ENCODE results near the gene ADAMTSL4.

DNA sequence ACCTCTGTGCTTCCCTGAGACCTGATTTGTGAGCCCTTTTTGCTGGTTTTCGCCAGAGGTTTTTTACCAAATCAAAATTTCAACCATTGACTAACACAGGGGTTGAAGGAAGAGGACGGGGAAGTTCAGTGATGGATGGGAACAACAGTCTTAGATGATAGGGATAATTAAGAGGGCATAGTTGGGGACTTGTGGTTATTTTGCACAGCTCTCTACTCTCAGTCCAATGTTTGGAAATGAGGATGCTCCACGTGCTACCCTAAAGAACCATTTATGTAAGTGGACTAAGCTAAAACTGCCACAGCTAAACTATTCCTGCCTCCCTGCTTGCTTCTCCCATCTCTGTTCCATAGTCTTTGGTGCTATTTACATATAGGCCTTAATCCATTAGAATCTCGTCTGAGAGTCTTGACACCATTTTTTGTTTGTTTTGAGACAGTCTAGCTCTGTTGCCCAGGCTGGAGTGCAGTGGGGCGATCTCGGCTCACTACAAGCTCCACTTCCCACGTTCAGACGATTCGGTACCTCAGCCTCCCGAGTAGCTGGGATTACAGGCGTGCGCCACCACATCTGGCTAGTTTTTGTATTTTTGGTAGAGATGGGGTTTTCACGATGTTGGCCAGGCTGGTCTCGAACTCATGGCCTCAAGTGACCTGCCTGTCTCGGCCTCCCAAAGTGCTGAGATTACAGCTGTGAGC, 30.9 kb downstream of the ADAMTSL4 start:
- TF ChIP-seq ISL1 (CRISPR knock-in tag; IDR thresholded peaks at IDR 0.05) (no peak), ZFP3 (CRISPR knock-in tag; IDR thresholded peaks at IDR 0.05) (no peak), ZFP30 (CRISPR knock-in tag; IDR thresholded peaks at IDR 0.05) (no peak), TOX (CRISPR knock-in tag; IDR thresholded peaks at IDR 0.05; ENCODE audit: borderline replicate concordance) (0 out of 2 replicates have a peak, but pooled peaks have one; percentile 14), PPARA (CRISPR knock-in tag; IDR thresholded peaks at IDR 0.05; ENCODE audit: borderline replicate concordance) (no peak), BACH2 (CRISPR knock-in tag; IDR thresholded peaks at IDR 0.05; ENCODE audit: borderline replicate concordance) (no peak), ESRRG (CRISPR knock-in tag; IDR thresholded peaks at IDR 0.05) (no peak), TCF4 (CRISPR knock-in tag; IDR thresholded peaks at IDR 0.05; ENCODE audit: borderline replicate concordance) (no peak), ZNF70 (CRISPR knock-in tag; IDR thresholded peaks at IDR 0.05) (no peak)
- TF ChIP-seq, protein P1, sequence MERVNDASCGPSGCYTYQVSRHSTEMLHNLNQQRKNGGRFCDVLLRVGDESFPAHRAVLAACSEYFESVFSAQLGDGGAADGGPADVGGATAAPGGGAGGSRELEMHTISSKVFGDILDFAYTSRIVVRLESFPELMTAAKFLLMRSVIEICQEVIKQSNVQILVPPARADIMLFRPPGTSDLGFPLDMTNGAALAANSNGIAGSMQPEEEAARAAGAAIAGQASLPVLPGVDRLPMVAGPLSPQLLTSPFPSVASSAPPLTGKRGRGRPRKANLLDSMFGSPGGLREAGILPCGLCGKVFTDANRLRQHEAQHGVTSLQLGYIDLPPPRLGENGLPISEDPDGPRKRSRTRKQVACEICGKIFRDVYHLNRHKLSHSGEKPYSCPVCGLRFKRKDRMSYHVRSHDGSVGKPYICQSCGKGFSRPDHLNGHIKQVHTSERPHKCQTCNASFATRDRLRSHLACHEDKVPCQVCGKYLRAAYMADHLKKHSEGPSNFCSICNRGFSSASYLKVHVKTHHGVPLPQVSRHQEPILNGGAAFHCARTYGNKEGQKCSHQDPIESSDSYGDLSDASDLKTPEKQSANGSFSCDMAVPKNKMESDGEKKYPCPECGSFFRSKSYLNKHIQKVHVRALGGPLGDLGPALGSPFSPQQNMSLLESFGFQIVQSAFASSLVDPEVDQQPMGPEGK (CRISPR knock-in tag; IDR thresholded peaks at IDR 0.05; ENCODE audit: borderline replicate concordance): no peak
- TF ChIP-seq, protein P2, sequence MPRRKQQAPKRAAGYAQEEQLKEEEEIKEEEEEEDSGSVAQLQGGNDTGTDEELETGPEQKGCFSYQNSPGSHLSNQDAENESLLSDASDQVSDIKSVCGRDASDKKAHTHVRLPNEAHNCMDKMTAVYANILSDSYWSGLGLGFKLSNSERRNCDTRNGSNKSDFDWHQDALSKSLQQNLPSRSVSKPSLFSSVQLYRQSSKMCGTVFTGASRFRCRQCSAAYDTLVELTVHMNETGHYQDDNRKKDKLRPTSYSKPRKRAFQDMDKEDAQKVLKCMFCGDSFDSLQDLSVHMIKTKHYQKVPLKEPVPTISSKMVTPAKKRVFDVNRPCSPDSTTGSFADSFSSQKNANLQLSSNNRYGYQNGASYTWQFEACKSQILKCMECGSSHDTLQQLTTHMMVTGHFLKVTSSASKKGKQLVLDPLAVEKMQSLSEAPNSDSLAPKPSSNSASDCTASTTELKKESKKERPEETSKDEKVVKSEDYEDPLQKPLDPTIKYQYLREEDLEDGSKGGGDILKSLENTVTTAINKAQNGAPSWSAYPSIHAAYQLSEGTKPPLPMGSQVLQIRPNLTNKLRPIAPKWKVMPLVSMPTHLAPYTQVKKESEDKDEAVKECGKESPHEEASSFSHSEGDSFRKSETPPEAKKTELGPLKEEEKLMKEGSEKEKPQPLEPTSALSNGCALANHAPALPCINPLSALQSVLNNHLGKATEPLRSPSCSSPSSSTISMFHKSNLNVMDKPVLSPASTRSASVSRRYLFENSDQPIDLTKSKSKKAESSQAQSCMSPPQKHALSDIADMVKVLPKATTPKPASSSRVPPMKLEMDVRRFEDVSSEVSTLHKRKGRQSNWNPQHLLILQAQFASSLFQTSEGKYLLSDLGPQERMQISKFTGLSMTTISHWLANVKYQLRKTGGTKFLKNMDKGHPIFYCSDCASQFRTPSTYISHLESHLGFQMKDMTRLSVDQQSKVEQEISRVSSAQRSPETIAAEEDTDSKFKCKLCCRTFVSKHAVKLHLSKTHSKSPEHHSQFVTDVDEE (CRISPR knock-in tag; IDR thresholded peaks at IDR 0.05): no peak
- TF ChIP-seq, protein P3, sequence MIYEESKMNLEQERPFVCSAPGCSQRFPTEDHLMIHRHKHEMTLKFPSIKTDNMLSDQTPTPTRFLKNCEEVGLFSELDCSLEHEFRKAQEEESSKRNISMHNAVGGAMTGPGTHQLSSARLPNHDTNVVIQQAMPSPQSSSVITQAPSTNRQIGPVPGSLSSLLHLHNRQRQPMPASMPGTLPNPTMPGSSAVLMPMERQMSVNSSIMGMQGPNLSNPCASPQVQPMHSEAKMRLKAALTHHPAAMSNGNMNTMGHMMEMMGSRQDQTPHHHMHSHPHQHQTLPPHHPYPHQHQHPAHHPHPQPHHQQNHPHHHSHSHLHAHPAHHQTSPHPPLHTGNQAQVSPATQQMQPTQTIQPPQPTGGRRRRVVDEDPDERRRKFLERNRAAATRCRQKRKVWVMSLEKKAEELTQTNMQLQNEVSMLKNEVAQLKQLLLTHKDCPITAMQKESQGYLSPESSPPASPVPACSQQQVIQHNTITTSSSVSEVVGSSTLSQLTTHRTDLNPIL (CRISPR knock-in tag; IDR thresholded peaks at IDR 0.05; ENCODE audit: low read depth): no peak
- TF ChIP-seq, protein P4, sequence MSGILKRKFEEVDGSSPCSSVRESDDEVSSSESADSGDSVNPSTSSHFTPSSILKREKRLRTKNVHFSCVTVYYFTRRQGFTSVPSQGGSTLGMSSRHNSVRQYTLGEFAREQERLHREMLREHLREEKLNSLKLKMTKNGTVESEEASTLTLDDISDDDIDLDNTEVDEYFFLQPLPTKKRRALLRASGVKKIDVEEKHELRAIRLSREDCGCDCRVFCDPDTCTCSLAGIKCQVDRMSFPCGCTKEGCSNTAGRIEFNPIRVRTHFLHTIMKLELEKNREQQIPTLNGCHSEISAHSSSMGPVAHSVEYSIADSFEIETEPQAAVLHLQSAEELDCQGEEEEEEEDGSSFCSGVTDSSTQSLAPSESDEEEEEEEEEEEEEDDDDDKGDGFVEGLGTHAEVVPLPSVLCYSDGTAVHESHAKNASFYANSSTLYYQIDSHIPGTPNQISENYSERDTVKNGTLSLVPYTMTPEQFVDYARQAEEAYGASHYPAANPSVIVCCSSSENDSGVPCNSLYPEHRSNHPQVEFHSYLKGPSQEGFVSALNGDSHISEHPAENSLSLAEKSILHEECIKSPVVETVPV (CRISPR knock-in tag; IDR thresholded peaks at IDR 0.05): no peak

Measured in SK-N-SH treated with all-trans-retinoic acid at 6 μM for 48 hours (cell line).